H1 (cell line): ENCODE results near the gene MUSTN1. TPM values are rescaled to one million over a fixed set of nuclear protein-coding genes. Genes with fewer than 3 reads are reported as not detected.

Source experiments
- CHD2 ChIP-seq: IDR thresholded peaks from 2 replicates; pipeline ENCODE4 v1.6.1; 2012; ENCODE audit warnings: low read length, improper control_type of control experiment
- FOSL1 ChIP-seq: IDR thresholded peaks from 2 replicates; pipeline ENCODE4 v1.6.1; 2011; ENCODE audit warnings: mild to moderate bottlenecking, low read depth, low read length, moderate library complexity; ENCODE audit not compliant: insufficient read depth
- KDM4A ChIP-seq: IDR thresholded peaks from one replicate; pipeline ENCODE4 v1.7.1; 2012; ENCODE audit warnings: low read depth, mild to moderate bottlenecking, moderate library complexity, low read length, inconsistent platforms; ENCODE audit not compliant: severe bottlenecking
- NRF1 ChIP-seq: IDR thresholded peaks from 2 replicates; pipeline ENCODE4 v1.6.1; 2011; ENCODE audit warnings: mild to moderate bottlenecking, low read depth, low read length, improper control_type of control experiment
- POLR2AphosphoS5 ChIP-seq: IDR thresholded peaks from 2 replicates; pipeline ENCODE4 v1.6.1; 2011; ENCODE audit warnings: low read depth, low read length
- RXRA ChIP-seq: IDR thresholded peaks from 2 replicates; pipeline ENCODE4 v1.6.1; 2011; ENCODE audit warnings: low read depth, mild to moderate bottlenecking, low read length, moderate library complexity; ENCODE audit not compliant: insufficient read depth
- SP1 ChIP-seq: IDR thresholded peaks from 2 replicates; pipeline ENCODE4 v1.6.1; 2011; ENCODE audit warnings: low read depth, low read length
- SP2 ChIP-seq: IDR thresholded peaks from 2 replicates; pipeline ENCODE4 v1.6.1; 2012; ENCODE audit warnings: mild to moderate bottlenecking, low read length, inconsistent platforms
- YY1 ChIP-seq: IDR thresholded peaks from 2 replicates; pipeline ENCODE4 v1.6.1; 2011; ENCODE audit warnings: low read depth, mild to moderate bottlenecking, low read length
- ZNF274 ChIP-seq: IDR thresholded peaks from 2 replicates; pipeline ENCODE4 v1.7.0; 2012; ENCODE audit warnings: low read length, borderline replicate concordance; ENCODE audit errors: extremely low read depth
- polyA plus RNA-seq, 7 experiments: library from polyadenylated mRNA; depleted of rRNA in 3 of 7; stranded (reverse) in 5 of 7; unstranded in 2 of 7; fragments of >200 nt in 5 of 7; fragments of 200-250 nt in 2 of 7; gene quantifications; 1 replicate in 5 of 7; 2 replicates in 1 of 7; 4 replicates in 1 of 7; pipeline versions ENCODE4 v1.2.1 to v1.2.3, GENCODE V29; 2011 to 2013; ENCODE audit warnings: missing spikeins in 2 of 7, mixed read lengths in 2 of 7
- total RNA-seq: library from RNA; stranded (reverse); fragmentation: NEBNext Ultra II Directional; extraction: Animal tissue kit (Norgen Biotek cat#: 25700); gene quantifications from 2 replicates; pipeline ENCODE4 v1.2.1, GENCODE V29; 2021
- TF ChIP-seq, protein P1 (sequence below): fragments of 300-600 bp; sonication (generic); IDR thresholded peaks from 2 replicates; pipeline ENCODE4 v1.7.1; 2012; ENCODE audit warnings: low read length, moderate library complexity, mild to moderate bottlenecking, inconsistent platforms; ENCODE audit not compliant: insufficient replicate concordance
- TF ChIP-seq, protein P2 (sequence below): IDR thresholded peaks from 2 replicates; pipeline ENCODE4 v1.6.1; 2012; ENCODE audit warnings: inconsistent platforms

Gene MUSTN1
- total and polyA plus RNA-seq, 2 of the 8 experiments (the other 6 are each of a cell fraction or from before 2014, with no cell fraction given), result 1.1 to 2.4 TPM

DNA sequence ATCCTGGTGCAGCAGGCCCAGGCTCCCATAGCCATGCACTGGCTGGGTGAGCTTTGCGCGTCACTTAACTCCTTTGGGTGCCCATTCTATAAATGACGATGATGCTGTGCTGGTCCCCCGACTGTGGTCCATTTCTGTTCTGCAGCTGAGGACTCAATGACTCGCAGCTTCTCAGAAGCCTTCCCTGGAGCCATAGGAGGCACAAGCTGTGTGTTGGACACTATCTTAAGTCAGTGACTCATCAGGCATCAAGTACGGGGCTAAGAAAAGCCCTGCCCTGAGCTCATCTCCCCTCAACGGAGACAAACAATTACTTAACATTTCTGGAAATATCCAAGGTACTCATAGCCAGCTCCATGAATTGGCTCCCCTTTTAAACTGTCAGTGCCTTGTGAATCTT is 13.8 kb upstream of the MUSTN1 start (continued):
- TF ChIP-seq, protein P1, sequence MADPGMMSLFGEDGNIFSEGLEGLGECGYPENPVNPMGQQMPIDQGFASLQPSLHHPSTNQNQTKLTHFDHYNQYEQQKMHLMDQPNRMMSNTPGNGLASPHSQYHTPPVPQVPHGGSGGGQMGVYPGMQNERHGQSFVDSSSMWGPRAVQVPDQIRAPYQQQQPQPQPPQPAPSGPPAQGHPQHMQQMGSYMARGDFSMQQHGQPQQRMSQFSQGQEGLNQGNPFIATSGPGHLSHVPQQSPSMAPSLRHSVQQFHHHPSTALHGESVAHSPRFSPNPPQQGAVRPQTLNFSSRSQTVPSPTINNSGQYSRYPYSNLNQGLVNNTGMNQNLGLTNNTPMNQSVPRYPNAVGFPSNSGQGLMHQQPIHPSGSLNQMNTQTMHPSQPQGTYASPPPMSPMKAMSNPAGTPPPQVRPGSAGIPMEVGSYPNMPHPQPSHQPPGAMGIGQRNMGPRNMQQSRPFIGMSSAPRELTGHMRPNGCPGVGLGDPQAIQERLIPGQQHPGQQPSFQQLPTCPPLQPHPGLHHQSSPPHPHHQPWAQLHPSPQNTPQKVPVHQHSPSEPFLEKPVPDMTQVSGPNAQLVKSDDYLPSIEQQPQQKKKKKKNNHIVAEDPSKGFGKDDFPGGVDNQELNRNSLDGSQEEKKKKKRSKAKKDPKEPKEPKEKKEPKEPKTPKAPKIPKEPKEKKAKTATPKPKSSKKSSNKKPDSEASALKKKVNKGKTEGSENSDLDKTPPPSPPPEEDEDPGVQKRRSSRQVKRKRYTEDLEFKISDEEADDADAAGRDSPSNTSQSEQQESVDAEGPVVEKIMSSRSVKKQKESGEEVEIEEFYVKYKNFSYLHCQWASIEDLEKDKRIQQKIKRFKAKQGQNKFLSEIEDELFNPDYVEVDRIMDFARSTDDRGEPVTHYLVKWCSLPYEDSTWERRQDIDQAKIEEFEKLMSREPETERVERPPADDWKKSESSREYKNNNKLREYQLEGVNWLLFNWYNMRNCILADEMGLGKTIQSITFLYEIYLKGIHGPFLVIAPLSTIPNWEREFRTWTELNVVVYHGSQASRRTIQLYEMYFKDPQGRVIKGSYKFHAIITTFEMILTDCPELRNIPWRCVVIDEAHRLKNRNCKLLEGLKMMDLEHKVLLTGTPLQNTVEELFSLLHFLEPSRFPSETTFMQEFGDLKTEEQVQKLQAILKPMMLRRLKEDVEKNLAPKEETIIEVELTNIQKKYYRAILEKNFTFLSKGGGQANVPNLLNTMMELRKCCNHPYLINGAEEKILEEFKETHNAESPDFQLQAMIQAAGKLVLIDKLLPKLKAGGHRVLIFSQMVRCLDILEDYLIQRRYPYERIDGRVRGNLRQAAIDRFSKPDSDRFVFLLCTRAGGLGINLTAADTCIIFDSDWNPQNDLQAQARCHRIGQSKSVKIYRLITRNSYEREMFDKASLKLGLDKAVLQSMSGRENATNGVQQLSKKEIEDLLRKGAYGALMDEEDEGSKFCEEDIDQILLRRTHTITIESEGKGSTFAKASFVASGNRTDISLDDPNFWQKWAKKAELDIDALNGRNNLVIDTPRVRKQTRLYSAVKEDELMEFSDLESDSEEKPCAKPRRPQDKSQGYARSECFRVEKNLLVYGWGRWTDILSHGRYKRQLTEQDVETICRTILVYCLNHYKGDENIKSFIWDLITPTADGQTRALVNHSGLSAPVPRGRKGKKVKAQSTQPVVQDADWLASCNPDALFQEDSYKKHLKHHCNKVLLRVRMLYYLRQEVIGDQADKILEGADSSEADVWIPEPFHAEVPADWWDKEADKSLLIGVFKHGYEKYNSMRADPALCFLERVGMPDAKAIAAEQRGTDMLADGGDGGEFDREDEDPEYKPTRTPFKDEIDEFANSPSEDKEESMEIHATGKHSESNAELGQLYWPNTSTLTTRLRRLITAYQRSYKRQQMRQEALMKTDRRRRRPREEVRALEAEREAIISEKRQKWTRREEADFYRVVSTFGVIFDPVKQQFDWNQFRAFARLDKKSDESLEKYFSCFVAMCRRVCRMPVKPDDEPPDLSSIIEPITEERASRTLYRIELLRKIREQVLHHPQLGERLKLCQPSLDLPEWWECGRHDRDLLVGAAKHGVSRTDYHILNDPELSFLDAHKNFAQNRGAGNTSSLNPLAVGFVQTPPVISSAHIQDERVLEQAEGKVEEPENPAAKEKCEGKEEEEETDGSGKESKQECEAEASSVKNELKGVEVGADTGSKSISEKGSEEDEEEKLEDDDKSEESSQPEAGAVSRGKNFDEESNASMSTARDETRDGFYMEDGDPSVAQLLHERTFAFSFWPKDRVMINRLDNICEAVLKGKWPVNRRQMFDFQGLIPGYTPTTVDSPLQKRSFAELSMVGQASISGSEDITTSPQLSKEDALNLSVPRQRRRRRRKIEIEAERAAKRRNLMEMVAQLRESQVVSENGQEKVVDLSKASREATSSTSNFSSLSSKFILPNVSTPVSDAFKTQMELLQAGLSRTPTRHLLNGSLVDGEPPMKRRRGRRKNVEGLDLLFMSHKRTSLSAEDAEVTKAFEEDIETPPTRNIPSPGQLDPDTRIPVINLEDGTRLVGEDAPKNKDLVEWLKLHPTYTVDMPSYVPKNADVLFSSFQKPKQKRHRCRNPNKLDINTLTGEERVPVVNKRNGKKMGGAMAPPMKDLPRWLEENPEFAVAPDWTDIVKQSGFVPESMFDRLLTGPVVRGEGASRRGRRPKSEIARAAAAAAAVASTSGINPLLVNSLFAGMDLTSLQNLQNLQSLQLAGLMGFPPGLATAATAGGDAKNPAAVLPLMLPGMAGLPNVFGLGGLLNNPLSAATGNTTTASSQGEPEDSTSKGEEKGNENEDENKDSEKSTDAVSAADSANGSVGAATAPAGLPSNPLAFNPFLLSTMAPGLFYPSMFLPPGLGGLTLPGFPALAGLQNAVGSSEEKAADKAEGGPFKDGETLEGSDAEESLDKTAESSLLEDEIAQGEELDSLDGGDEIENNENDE, result no peak
- no peak for TF ChIP-seq NRF1
- TF ChIP-seq CHD2, result no peak
- no peak for TF ChIP-seq ZNF274
- TF ChIP-seq KDM4A, result no peak
- no peak for TF ChIP-seq YY1
- no peak for TF ChIP-seq RXRA
- TF ChIP-seq SP2, result no peak
- no peak for TF ChIP-seq FOSL1
- no peak for TF ChIP-seq POLR2AphosphoS5
- TF ChIP-seq, protein P2, sequence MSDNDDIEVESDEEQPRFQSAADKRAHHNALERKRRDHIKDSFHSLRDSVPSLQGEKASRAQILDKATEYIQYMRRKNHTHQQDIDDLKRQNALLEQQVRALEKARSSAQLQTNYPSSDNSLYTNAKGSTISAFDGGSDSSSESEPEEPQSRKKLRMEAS, result no peak
- TF ChIP-seq SP1, result no peak
